T-helper 2 cell treated with Interferon-gamma antibody and Interleukin-4, amounts not matched to agents 5 μg/mL and 100 μg/mL, for 36 hours (primary cell): ENCODE measurements around the gene TBC1D5.
"Not testable (repeated sequence)": the region's sequence is repeated elsewhere in the genome, so short reads cannot be mapped to it uniquely, and the experiment has no call there.

ENCODE experiments used
- DNase-seq: peaks from one replicate; pipeline ENCODE4 v3.0.0; 2021; ENCODE audit warnings: low spot score
- H3K27ac Mint-ChIP-seq: one replicate; pipeline ENCODE4 v1.8.0; 2021; ENCODE audit warnings: mild to moderate bottlenecking, mixed read lengths
- H3K27me3 Mint-ChIP-seq: one replicate; pipeline ENCODE4 v1.8.0; 2021; ENCODE audit warnings: low read depth, mixed read lengths
- H3K36me3 Mint-ChIP-seq: one replicate; pipeline ENCODE4 v1.8.0; 2021; ENCODE audit warnings: low read depth, mixed read lengths
- H3K4me1 Mint-ChIP-seq: one replicate; pipeline ENCODE4 v1.8.0; 2021; ENCODE audit warnings: low read depth, mixed read lengths
- H3K4me3 Mint-ChIP-seq: one replicate; pipeline ENCODE4 v1.8.0; 2022; ENCODE audit warnings: mild to moderate bottlenecking, moderate library complexity, mixed read lengths
- H3K9me3 Mint-ChIP-seq: one replicate; pipeline ENCODE4 v1.8.0; 2021; ENCODE audit warnings: mixed read lengths

The TBC1D5 gene

GRCh38 chr3:17491601-17492000, 250.8 kb downstream of the TBC1D5 start:
- no peak for DNase-seq
- Mint-ChIP-seq H3K27me3 (no peaks in the 10 kb centered on the region), H3K4me3 (no peak overlapping the region), H3K27ac (no peak overlapping the region), H3K36me3 (peaks cover 2% of the 10 kb centered on the region), H3K4me1 (no peaks in the 10 kb centered on the region), H3K9me3 (peaks cover 25% of the 10 kb centered on the region)

GRCh38 chr3:17491190-17491589, 251.2 kb downstream of the TBC1D5 start:
- peaks cover 25% of the 10 kb centered on the region for H3K9me3 Mint-ChIP-seq
- DNase-seq, H3K4me1 Mint-ChIP-seq, H3K27ac Mint-ChIP-seq, H3K36me3 Mint-ChIP-seq, H3K4me3 Mint-ChIP-seq, H3K27me3 Mint-ChIP-seq: not testable (repeated sequence)

- Mint-ChIP-seq H3K27ac (no peak overlapping the region), H3K4me3 (no peak overlapping the region)
Observed at GRCh38 chr3:17489139-17489538, 253.3 kb downstream of the TBC1D5 start.

GRCh38 chr3:17481116-17481515, 261.3 kb downstream of the TBC1D5 start:
- no peaks in the 10 kb centered on the region for H3K27me3 Mint-ChIP-seq
- no peak overlapping the region for H3K4me3 Mint-ChIP-seq
- H3K36me3 Mint-ChIP-seq = no peaks in the 10 kb centered on the region
- no peak for DNase-seq
- H3K27ac Mint-ChIP-seq = no peak overlapping the region
- H3K4me1 Mint-ChIP-seq = no peaks in the 10 kb centered on the region
- H3K9me3 Mint-ChIP-seq = no peaks in the 10 kb centered on the region

More at GRCh38 chr3:17489139-17489538, 253.3 kb downstream of the TBC1D5 start:
- Mint-ChIP-seq H3K4me1 (no peaks in the 10 kb centered on the region), H3K27me3 (no peaks in the 10 kb centered on the region), H3K9me3 (peaks cover 25% of the 10 kb centered on the region), H3K36me3 (peaks cover 2% of the 10 kb centered on the region)
- DNase-seq = no peak

- Mint-ChIP-seq H3K27ac (no peak overlapping the region), H3K9me3 (no peaks in the 10 kb centered on the region), H3K36me3 (no peaks in the 10 kb centered on the region), H3K4me3 (no peak overlapping the region), H3K27me3 (no peaks in the 10 kb centered on the region), H3K4me1 (no peaks in the 10 kb centered on the region)
- DNase-seq = no peak
Observed at GRCh38 chr3:17479681-17480405, 262.6 kb downstream of the TBC1D5 start.

GRCh38 chr3:17478673-17479072, 263.8 kb downstream of the TBC1D5 start:
- no peaks in the 10 kb centered on the region for H3K36me3 Mint-ChIP-seq
- H3K4me3 Mint-ChIP-seq = no peak overlapping the region

GRCh38 chr3:17473761-17474160, 268.7 kb downstream of the TBC1D5 start:
- Mint-ChIP-seq H3K4me1 (no peaks in the 10 kb centered on the region), H3K4me3 (no peak overlapping the region), H3K9me3 (no peaks in the 10 kb centered on the region), H3K27me3 (no peaks in the 10 kb centered on the region), H3K36me3 (no peaks in the 10 kb centered on the region), H3K27ac (no peak overlapping the region)
- DNase-seq = no peak

More at GRCh38 chr3:17478673-17479072, 263.8 kb downstream of the TBC1D5 start:
- DNase-seq = no peak
- no peak overlapping the region for H3K27ac Mint-ChIP-seq
- no peaks in the 10 kb centered on the region for H3K27me3 Mint-ChIP-seq
- no peaks in the 10 kb centered on the region for H3K4me1 Mint-ChIP-seq
- H3K9me3 Mint-ChIP-seq = no peaks in the 10 kb centered on the region

- Mint-ChIP-seq H3K27ac (no peak overlapping the region), H3K4me1 (no peaks in the 10 kb centered on the region), H3K9me3 (no peaks in the 10 kb centered on the region), H3K27me3 (no peaks in the 10 kb centered on the region), H3K36me3 (no peaks in the 10 kb centered on the region), H3K4me3 (no peak overlapping the region)
- no peak for DNase-seq
Observed at GRCh38 chr3:17469954-17470353, 272.5 kb downstream of the TBC1D5 start.

- Mint-ChIP-seq H3K4me3 (no peak overlapping the region), H3K36me3 (no peaks in the 10 kb centered on the region), H3K27ac (no peak overlapping the region), H3K27me3 (no peaks in the 10 kb centered on the region), H3K9me3 (no peaks in the 10 kb centered on the region), H3K4me1 (no peaks in the 10 kb centered on the region)
- DNase-seq = no peak
Observed at GRCh38 chr3:17469520-17469919, 272.9 kb downstream of the TBC1D5 start.

- no peak overlapping the region for H3K4me3 Mint-ChIP-seq
- no peaks in the 10 kb centered on the region for H3K27me3 Mint-ChIP-seq
- no peaks in the 10 kb centered on the region for H3K4me1 Mint-ChIP-seq
- no peak overlapping the region for H3K27ac Mint-ChIP-seq
- H3K36me3 Mint-ChIP-seq = no peaks in the 10 kb centered on the region
- H3K9me3 Mint-ChIP-seq = no peaks in the 10 kb centered on the region
- DNase-seq = no peak
Observed at GRCh38 chr3:17466028-17466427, 276.4 kb downstream of the TBC1D5 start.

GRCh38 chr3:17459470-17459993, 282.9 kb downstream of the TBC1D5 start:
- no peak for DNase-seq
- Mint-ChIP-seq H3K36me3 (no peaks in the 10 kb centered on the region), H3K4me3 (no peak overlapping the region), H3K4me1 (no peaks in the 10 kb centered on the region), H3K9me3 (no peaks in the 10 kb centered on the region), H3K27me3 (no peaks in the 10 kb centered on the region), H3K27ac (no peak overlapping the region)

- H3K9me3 Mint-ChIP-seq = no peaks in the 10 kb centered on the region
- no peak overlapping the region for H3K4me3 Mint-ChIP-seq
- H3K27me3 Mint-ChIP-seq = no peaks in the 10 kb centered on the region
- H3K36me3 Mint-ChIP-seq = no peaks in the 10 kb centered on the region
- H3K4me1 Mint-ChIP-seq = no peaks in the 10 kb centered on the region
- DNase-seq = no peak
- no peak overlapping the region for H3K27ac Mint-ChIP-seq
Observed at GRCh38 chr3:17456650-17457049, 285.8 kb downstream of the TBC1D5 start.

- H3K4me3 Mint-ChIP-seq = no peak overlapping the region
- no peak for DNase-seq
- peaks cover 2% of the 10 kb centered on the region for H3K36me3 Mint-ChIP-seq
- H3K27me3 Mint-ChIP-seq = no peaks in the 10 kb centered on the region
- peaks cover 3% of the 10 kb centered on the region for H3K4me1 Mint-ChIP-seq
- no peaks in the 10 kb centered on the region for H3K9me3 Mint-ChIP-seq
- no peak overlapping the region for H3K27ac Mint-ChIP-seq
Observed at GRCh38 chr3:17456046-17456445, 286.4 kb downstream of the TBC1D5 start.

GRCh38 chr3:17444865-17445264, 297.6 kb downstream of the TBC1D5 start:
- Mint-ChIP-seq H3K9me3 (no peaks in the 10 kb centered on the region), H3K27ac (no peak overlapping the region), H3K27me3 (no peaks in the 10 kb centered on the region), H3K4me1 (no peaks in the 10 kb centered on the region), H3K4me3 (no peak overlapping the region), H3K36me3 (no peaks in the 10 kb centered on the region)
- DNase-seq = no peak

- H3K4me3 Mint-ChIP-seq = no peak overlapping the region
- no peak for DNase-seq
- H3K27me3 Mint-ChIP-seq = no peaks in the 10 kb centered on the region
- peaks cover 5% of the 10 kb centered on the region for H3K9me3 Mint-ChIP-seq
- no peak overlapping the region for H3K27ac Mint-ChIP-seq
- H3K4me1 Mint-ChIP-seq = no peaks in the 10 kb centered on the region
- peaks cover 2% of the 10 kb centered on the region for H3K36me3 Mint-ChIP-seq
Observed at GRCh38 chr3:17443142-17443541, 299.3 kb downstream of the TBC1D5 start.
